HL-60/S4 treated with phorbol 12-myristate 13-acetate at 8.2 ng/mL for 4 days and 3 days (cell line): ENCODE data around the gene CCDC85C.

Experiments
- in situ Hi-C: fragments of 300-500 bp; cut with MboI; formaldehyde crosslinking; loops from 2 replicates; pipeline ENCODE4 v1.15.0; 2022; ENCODE audit warnings: low sequenced_read_pairs

Gene CCDC85C

GRCh38 chr14:99514552-99515300 lies 89.3 kb downstream of the CCDC85C start:
- in situ Hi-C loops: loop anchor here (25.0 kb wide), 1 partner anchor 373 kb away; no protein-coding TSS in a partner anchor

GRCh38 chr14:99513946-99514551 lies 90.0 kb downstream of the CCDC85C start:
- in situ Hi-C loops: loop anchor here (25.0 kb wide), 1 partner anchor 373 kb away; no protein-coding TSS in a partner anchor

DNA sequence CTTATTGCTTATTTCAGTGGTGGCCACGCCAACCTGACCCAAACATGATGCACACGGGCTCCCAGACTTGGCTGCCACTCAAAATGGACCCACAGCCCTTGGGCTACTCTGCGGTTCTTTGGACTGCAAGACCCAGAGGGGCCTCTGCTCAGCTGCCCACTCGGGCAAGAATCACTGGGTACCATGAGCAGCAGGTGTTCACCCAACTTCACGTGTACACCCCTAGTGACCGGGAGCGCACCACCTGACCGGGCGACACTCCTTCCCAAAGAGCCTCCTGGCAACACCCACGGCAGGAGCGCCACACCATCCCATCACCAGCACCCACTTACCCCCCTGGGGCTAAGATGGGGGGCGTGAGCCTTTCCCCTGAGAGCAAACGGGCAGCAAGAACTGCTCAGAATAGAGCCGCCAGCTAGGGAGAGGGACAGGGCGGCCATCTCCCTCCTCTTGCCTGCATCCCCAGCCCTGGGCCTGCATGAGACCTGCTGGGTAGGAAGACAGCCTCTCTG lies 90.8 kb downstream of the CCDC85C start:
- in situ Hi-C loops: loop anchor here (25.0 kb wide), 1 partner anchor 374 kb away; no protein-coding TSS in a partner anchor

DNA sequence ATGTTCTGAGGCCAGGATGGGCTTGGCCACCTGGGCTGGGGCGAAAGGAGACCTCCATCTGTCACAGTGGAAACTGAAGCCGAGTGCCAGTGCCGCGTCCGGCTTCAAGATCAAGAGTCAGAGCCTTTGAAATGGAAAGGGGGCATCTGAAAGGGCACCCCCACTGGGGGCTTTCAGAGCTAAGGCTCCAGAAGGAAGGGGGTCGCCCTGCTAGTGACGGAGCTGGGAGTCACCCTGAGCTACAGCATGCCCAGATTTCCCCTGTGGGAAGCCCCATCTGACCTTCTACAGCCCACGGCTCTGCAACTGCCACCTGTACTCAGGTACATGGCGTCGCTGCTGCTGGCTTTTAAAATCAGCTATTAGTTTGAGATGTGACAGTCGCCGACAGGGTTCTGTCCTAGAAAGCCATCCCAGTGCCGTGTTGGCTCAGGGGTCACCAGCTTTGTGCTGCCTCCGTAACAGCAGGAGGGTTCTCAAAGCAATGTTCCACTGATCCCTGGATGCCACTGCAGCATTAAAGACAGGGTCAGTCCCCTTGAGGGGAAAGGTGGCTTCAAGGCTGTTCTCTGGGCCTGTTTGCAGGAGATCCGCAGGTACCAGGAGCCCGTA lies 91.3 kb downstream of the CCDC85C start:
- in situ Hi-C loops: loop anchor here (25.0 kb wide), 1 partner anchor 375 kb away; no protein-coding TSS in a partner anchor

GRCh38 chr14:99512110-99512449 lies 91.9 kb downstream of the CCDC85C start:
- in situ Hi-C loops: loop anchor here (25.0 kb wide), 1 partner anchor 375 kb away; no protein-coding TSS in a partner anchor

GRCh38 chr14:99511421-99512109 lies 92.4 kb downstream of the CCDC85C start:
- in situ Hi-C loops: loop anchor here (25.0 kb wide), 1 partner anchor 376 kb away; no protein-coding TSS in a partner anchor

- in situ Hi-C loops: loop anchor here (25.0 kb wide), 1 partner anchor 377 kb away; no protein-coding TSS in a partner anchor
Measured at GRCh38 chr14:99510556-99511139, 93.4 kb downstream of the CCDC85C start.

DNA sequence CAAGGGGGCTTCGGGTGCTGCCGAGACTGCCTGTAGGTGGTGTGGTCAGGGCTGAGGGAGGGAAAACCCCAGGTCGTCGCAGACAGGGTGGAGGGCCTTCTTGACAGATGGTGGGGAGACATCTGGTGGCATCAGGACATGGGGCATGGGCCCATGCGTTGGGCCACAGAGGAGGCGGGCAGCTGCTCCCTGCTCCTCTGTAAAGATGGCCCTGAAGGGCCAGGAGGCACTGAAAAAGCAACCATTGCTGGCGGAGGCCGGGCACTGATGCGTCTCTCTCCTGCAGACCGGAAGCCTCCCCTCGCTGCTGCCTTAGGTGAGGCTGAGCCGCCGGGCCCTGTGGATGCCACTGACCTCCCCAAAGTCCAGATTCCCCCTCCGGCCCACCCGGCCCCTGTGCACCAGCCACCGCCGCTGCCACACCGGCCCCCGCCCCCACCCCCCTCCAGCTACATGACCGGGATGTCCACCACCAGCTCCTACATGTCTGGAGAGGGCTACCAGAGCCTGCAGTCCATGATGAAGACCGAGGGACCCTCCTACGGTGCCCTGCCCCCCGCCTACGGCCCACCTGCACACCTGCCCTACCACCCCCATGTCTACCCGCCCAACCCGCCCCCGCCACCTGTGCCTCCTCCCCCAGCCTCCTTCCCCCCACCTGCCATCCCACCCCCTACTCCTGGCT lies 94.0 kb downstream of the CCDC85C start:
- in situ Hi-C loops: loop anchor here (25.0 kb wide), 1 partner anchor 377 kb away; no protein-coding TSS in a partner anchor

DNA sequence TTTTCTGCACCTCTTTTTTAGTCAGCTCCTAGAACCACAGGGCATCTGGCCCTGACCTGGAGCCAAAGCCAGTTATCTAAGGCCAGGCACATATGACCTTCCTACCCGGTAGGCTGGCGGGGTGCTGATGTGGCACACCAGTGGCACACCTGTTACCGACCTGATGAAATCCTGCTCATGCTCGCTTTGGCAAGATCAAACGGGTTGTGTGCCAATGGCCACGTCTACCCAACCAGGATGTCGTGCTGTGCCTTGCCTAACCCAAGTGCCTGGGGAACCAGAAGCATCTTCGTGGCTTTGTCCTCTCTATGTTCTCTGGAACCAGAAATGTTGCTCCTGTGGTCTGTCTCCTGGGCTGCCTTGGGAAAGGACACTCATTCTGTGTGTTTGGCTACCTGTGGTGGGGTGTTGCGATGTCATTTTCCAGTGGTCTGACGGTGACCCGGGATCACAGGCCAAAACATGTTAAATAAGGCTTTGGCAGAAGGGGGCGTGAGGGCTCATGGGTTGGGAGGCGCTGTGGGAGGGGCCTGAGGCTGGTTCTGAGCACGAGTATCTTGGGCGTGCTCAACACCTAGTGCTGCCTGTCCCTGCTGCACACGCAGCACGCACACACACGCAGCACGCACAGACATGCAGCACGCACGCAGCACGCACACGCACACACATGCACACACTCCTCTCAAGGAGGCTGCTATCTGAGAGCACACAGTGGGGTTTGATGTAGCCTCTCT lies 94.9 kb downstream of the CCDC85C start:
- in situ Hi-C loops: loop anchor here (25.0 kb wide), 1 partner anchor 378 kb away; no protein-coding TSS in a partner anchor

DNA sequence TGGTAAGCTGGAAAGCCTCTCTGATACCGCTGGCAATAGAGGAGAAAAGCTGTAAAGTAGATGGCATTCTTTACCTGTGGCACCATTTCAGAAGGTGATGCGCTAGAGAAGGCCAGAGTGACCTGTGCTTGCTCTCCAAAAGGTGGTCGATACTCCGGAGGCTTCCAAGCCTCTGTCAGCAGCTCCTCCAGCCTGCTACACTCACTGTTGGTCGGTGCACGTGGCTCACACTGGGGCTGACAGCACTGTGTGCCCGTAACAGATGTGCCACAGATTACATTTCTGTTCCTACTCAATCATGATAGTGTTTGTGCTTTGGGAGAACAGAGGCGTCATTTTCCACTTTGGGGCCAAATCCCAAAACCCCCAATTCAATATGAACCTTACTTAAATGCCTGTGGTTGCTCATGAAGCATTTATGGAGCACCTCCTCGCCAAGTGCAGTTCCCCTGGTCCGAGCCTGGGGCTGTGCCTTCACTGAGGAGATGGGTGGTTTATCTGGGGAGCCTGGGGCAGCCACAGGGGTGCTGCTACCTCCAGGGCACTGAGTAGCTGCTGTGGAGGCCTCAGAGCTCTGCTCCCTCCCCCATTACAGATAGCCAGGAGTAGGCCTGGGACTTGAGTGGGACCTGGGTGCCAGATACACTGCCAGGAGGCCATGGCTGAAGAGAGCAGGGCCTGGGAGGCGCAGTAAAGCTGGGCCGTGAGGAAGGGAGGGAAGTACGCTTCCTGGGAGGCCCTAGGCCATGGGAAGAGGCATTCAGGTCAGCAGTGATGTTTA lies 96.0 kb downstream of the CCDC85C start:
- in situ Hi-C loops: loop anchor here (25.0 kb wide), 1 partner anchor 379 kb away; no protein-coding TSS in a partner anchor

DNA sequence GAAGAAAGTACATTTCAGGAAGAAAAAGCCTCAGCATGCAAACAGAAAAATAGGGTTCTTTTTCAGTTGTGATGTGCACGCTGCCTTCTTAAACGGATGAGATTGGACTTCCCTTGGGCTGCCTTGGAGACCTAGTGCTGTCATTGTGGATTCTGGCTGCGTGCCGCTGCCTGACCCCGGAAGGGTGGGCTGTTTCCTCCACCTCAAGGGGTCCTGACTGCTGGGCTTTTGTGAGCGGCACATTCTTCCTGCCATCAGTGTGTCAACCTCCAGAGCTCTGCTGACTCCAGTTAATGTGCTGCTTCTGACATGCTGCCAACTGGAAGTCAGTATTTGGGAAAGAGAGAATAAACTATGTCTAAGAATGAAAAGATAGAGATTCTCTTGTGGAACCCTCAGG lies 97.7 kb downstream of the CCDC85C start:
- in situ Hi-C loops: loop anchor here (25.0 kb wide), 1 partner anchor 381 kb away; no protein-coding TSS in a partner anchor

DNA sequence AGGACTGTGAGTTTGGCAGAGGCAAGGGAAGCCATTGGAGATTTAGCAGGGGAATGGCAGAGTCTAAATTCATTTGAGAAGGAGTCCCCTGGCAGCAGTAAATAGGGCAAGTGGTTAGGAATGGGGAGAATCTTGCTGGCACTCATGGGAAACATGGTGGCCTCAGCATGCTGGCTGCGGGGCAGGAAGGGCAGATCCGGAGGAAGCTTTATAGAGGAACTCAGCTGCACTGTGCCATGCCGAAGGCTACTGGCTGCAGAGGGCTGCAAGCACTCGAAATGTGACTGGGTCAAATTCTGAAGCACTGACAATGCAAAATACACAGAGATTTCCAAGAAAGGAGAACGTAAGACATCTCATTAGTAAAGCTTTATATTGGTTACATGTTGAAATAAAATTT lies 98.9 kb downstream of the CCDC85C start:
- in situ Hi-C loops: loop anchor here (25.0 kb wide), 1 partner anchor 382 kb away; no protein-coding TSS in a partner anchor

DNA sequence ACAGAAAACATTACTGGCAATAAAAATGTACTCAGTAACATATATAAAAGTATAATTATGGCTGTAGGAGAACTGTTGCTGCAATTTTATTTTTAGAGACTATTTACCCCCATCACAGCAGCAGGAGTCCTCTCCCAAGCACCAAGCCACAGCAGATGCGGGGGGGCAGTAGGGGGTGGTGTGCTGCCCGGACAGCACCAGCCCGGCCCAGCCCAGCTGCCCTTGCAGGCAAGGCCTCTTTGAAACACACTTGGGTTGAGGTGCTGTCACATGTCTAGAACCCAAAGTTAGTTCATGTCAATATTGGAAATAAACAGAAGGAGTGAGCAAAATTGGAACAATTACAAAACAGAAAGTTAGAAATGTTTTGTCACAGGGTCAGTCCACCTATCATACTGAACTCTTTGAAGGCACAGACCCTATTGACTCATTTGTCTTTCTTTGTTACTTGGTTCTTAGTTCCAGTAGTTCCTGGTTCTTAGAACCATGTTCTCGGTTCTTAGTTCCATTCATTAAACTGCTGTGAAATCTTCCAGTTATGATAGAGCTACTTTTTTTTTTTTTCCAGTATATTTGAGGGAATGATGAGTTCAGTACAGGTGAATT lies 100.1 kb downstream of the CCDC85C start:
- in situ Hi-C loops: loop anchor here (25.0 kb wide), 1 partner anchor 383 kb away; no protein-coding TSS in a partner anchor

DNA sequence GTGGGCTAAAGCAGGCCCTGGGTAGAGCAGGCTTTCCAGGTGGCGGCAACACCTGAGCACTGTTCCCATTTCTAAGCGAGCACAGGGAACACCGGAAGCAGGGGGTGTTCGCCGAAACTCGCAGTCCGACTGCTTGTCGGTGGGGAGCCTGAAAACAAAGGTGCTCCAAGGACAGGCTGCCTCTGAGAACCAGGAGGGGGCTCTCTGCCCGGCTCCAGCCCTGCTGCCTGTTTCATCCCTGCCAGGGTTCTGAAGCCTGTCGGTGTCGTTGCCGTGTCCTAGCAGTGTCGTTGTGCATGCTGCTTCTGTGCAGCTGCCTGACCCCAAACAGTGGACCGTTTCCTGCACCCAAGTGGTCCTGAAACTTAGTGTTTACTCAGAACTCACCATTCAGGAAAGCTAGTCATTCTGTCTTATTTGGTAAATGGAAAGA lies 101.0 kb downstream of the CCDC85C start:
- in situ Hi-C loops: loop anchor here (25.0 kb wide), 1 partner anchor 384 kb away; no protein-coding TSS in a partner anchor

- in situ Hi-C loops: no loop called here
Measured at GRCh38 chr14:99497894-99498293, 106.1 kb downstream of the CCDC85C start.

DNA sequence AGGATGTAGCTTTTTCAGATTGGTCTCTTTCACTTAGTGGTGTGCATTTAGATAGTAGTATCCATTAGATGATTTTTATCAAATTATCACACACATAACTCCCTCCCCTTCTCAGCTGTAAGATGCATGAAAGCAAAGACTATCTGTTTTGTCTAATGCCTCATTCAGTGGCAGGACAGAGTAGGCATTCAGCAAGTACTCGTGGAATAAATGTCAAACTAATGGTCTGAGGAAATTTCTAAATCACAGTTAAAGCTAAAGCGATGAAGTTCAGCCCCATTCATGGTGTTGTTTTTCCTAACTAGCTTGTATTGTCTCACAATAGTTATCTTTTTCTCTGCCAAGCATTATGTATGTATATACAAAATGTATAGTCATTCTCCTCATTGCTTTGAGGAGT lies 106.7 kb downstream of the CCDC85C start:
- in situ Hi-C loops: no loop called here

- in situ Hi-C loops: no loop called here
Measured at GRCh38 chr14:99484106-99484505, 119.9 kb downstream of the CCDC85C start.

- in situ Hi-C loops: no loop called here
Measured at GRCh38 chr14:99481745-99482099, 122.3 kb downstream of the CCDC85C start.
